HEK293T (cell line): ENCODE data around the gene CRLF2.
"Not testable (repeated sequence)": the region's sequence is repeated elsewhere in the genome, so short reads cannot be mapped to it uniquely, and the experiment has no call there.

Source experiments
- BHLHE40 ChIP-seq: fragments of 450-650 bp; IDR thresholded peaks from 2 replicates; pipeline ENCODE4 v1.6.1; 2016; ENCODE audit warnings: mild to moderate bottlenecking, moderate library complexity, borderline replicate concordance
- ELF4 ChIP-seq: fragments of 450-650 bp; IDR thresholded peaks from 2 replicates; pipeline ENCODE4 v1.6.1; 2017; ENCODE audit warnings: antibody characterized with exemption
- FOXK2 ChIP-seq: fragments of 450-650 bp; IDR thresholded peaks from 2 replicates; pipeline ENCODE4 v1.6.1; 2016; ENCODE audit warnings: mild to moderate bottlenecking
- L3MBTL2 ChIP-seq: fragments of 450-650 bp; conservative IDR thresholded peaks from 2 replicates; pipeline ENCODE4 v1.6.1; 2016; ENCODE audit warnings: mild to moderate bottlenecking
- LEF1 ChIP-seq: fragments of 450-650 bp; IDR thresholded peaks from 2 replicates; pipeline ENCODE4 v1.6.1; 2017; ENCODE audit warnings: mild to moderate bottlenecking, borderline replicate concordance
- SP1 ChIP-seq: fragments of 450-650 bp; IDR thresholded peaks from 2 replicates; pipeline ENCODE4 v1.6.1; 2017
- SUZ12 ChIP-seq: fragments of 450-650 bp; IDR thresholded peaks from 2 replicates; pipeline ENCODE4 v1.6.1; 2016; ENCODE audit warnings: mild to moderate bottlenecking
- TARDBP ChIP-seq: fragments of 450-650 bp; IDR thresholded peaks from 2 replicates; pipeline ENCODE4 v1.6.1; 2016

GRCh38 chrX:1240551-1240950, 28.1 kb upstream of the CRLF2 start:
- not testable (repeated sequence) for TF ChIP-seq L3MBTL2, ELF4, FOXK2, SUZ12, BHLHE40, SP1, LEF1, TARDBP
